K562 (cell line): ENCODE data around the gene TPD52L1. TPM values are rescaled to one million over a fixed set of nuclear protein-coding genes. Genes with fewer than 3 reads are reported as not detected.

Source experiments
- ATAC-seq: fragments of 200-7000 bp; cut with Tn5 transposase; 3 replicates; pipeline ENCODE4 v1.9.1; 2020; ENCODE audit warnings: moderate library complexity
- BruUV-seq: library from RNA; stranded (reverse); fragments of 400-500 nt; replicated peaks from 2 replicates; lab custom pipeline; 2021; lab: Mats Ljungman, UMichigan
- CTCF ChIA-PET: fragments of 300-600 bp; formaldehyde crosslinking; extraction: SDS; loops from one replicate; lab custom pipeline; 2021; ENCODE audit warnings: low intra/inter-chr PET ratio; lab: Yijun Ruan, JAX
- POLR2A ChIA-PET: fragments of 300-600, 350-650 bp; sonication (Branson Sonifier 250); formaldehyde crosslinking; extraction: SDS; loops from one replicate; lab custom pipeline; 2021; ENCODE audit warnings: antibody characterized with exemption, inconsistent platforms; lab: Yijun Ruan, JAX
- DNase-seq, 4 experiments: peaks; one replicate each; pipeline versions ENCODE4 v3.0.0 to v3.0.0-alpha.2; 2011 to 2018; ENCODE audit warnings: low spot score in 3 of 4, mixed read lengths in 3 of 4; ENCODE audit errors: extremely low read depth in 1 of 4
- FAIRE-seq: peaks from 2 replicates; lab custom pipeline; 2011; peaks lifted over from hg19 to GRCh38; lab: Jason Lieb, UNC
- H2AFZ ChIP-seq: 2 replicates; pipeline ENCODE4 v1.6.0; 2011; ENCODE audit warnings: low read depth, low read length, control low read depth, inconsistent platforms
- H3K27ac ChIP-seq: fragments of 200-600 bp; 3 replicates; pipeline ENCODE4 v1.8.0; 2011; ENCODE audit warnings: low read depth, mild to moderate bottlenecking, control low read depth, inconsistent platforms, low read length, moderate library complexity, mixed read lengths; ENCODE audit errors: extremely low read depth
- H3K27me3 ChIP-seq, 2 experiments: fragments of 300-600 bp in 1 of 2; 2 replicates in 1 of 2; 3 replicates in 1 of 2; pipeline versions ENCODE4 v1.6.0 to v1.8.0; 2011; ENCODE audit warnings: inconsistent platforms in 2 of 2, low read length in 2 of 2, mild to moderate bottlenecking in 1 of 2, mixed read lengths in 1 of 2, moderate library complexity in 1 of 2; ENCODE audit not compliant: control insufficient read depth in 2 of 2, insufficient read depth in 2 of 2
- H3K36me3 ChIP-seq: fragments of 300-600 bp; 3 replicates; pipeline ENCODE4 v1.8.0; 2011; ENCODE audit warnings: mild to moderate bottlenecking, low read length, inconsistent platforms; ENCODE audit not compliant: control insufficient read depth, insufficient read depth
- H3K4me1 ChIP-seq, 2 experiments: fragments of 200-600 bp in 1 of 2; replicated peaks in 1 of 2; 2 replicates in 1 of 2; 3 replicates in 1 of 2; pipeline versions ENCODE4 v1.5.1 to v1.8.0; 2011; ENCODE audit warnings: inconsistent platforms in 2 of 2, low read length in 2 of 2, mild to moderate bottlenecking in 1 of 2, mixed read lengths in 1 of 2, moderate library complexity in 1 of 2; ENCODE audit not compliant: control insufficient read depth in 2 of 2, insufficient read depth in 2 of 2
- H3K4me2 ChIP-seq: 2 replicates; pipeline ENCODE4 v1.6.1; 2011; ENCODE audit warnings: low read length, control low read depth, inconsistent platforms, mixed read lengths; ENCODE audit not compliant: insufficient read depth
- H3K4me3 ChIP-seq: fragments of 200-600 bp; sonication (generic), shearing (Covaris generic); 2 replicates; pipeline ENCODE4 v1.5.1; 2016; ENCODE audit warnings: control low read depth, inconsistent platforms
- H3K79me2 ChIP-seq: fragments of 200-600 bp; 3 replicates; pipeline ENCODE4 v1.8.0; 2011; ENCODE audit warnings: low read length, inconsistent platforms; ENCODE audit not compliant: control insufficient read depth, insufficient read depth
- H3K9ac ChIP-seq, 2 experiments: 2 replicates each; pipeline versions ENCODE4 v1.6.0 to v1.6.1; 2011; ENCODE audit warnings: low read depth in 2 of 2, low read length in 2 of 2, control low read depth in 1 of 2, inconsistent platforms in 1 of 2, mild to moderate bottlenecking in 1 of 2, mixed read lengths in 1 of 2; ENCODE audit not compliant: insufficient read depth in 1 of 2
- H3K9me1 ChIP-seq: one replicate; pipeline ENCODE4 v1.6.0; 2011; ENCODE audit warnings: inconsistent platforms, mild to moderate bottlenecking, low read length, moderate library complexity; ENCODE audit not compliant: control insufficient read depth, insufficient read depth
- H3K9me3 ChIP-seq: replicated peaks from 2 replicates; pipeline ENCODE4 v1.5.1; 2011; ENCODE audit warnings: low read depth, low read length, inconsistent platforms; ENCODE audit not compliant: control insufficient read depth, insufficient read depth
- H4K20me1 ChIP-seq: replicated peaks from 2 replicates; pipeline ENCODE4 v1.6.1; 2011; ENCODE audit warnings: low read length, inconsistent platforms, mixed read lengths; ENCODE audit not compliant: control insufficient read depth, insufficient read depth
- KLF13 ChIP-seq: fragments of 450-650 bp; IDR thresholded peaks from 2 replicates; pipeline ENCODE4 v1.6.1; 2016; ENCODE audit warnings: missing genetic modification characterization, low read depth, mild to moderate bottlenecking, missing compliant biosample characterization, moderate library complexity, borderline replicate concordance
- MBD2 ChIP-seq: sonication (generic); IDR thresholded peaks from 2 replicates; pipeline ENCODE4 v1.6.1; 2016; ENCODE audit warnings: low read depth, borderline replicate concordance
- TBP ChIP-seq: optimal IDR thresholded peaks from 2 replicates; pipeline ENCODE3; 2011; ENCODE audit warnings: low read depth, low read length, improper control_type of control experiment
- WGBS: fragments of 100-300 bp; shearing (Covaris generic); methylation state at CpG from one replicate; pipeline ENCODE4 v1.1.6; 2016; ENCODE audit warnings: low coverage, mixed read lengths; ENCODE audit not compliant: insufficient coverage; ENCODE audit errors: missing lambda C conversion rate; 5-methylcytosine and 5-hydroxymethylcytosine counted together
- in situ Hi-C: fragments of 300-500 bp; cut with MboI; formaldehyde crosslinking; loops from 4 replicates; pipeline ENCODE4 v1.15.0; 2018; ENCODE audit warnings: inconsistent platforms, mixed read lengths
- intact Hi-C: fragments of 100-400 bp; cut with micrococcal nuclease; formaldehyde crosslinking; loops from 2 replicates; pipeline ENCODE4 v1.14.2; 2022
- polyA plus RNA-seq, 8 experiments: library from polyadenylated mRNA; depleted of rRNA in 4 of 8; stranded (reverse) in 5 of 8; unstranded in 3 of 8; fragments of >200 nt; fragmentation: Nextera tagmentation in 2 of 8; fragmentation: Illumina TruSeq in 1 of 8; extraction: Ambion mirVana in 2 of 8; extraction: Trizol in 1 of 8; gene quantifications; 2 replicates each; pipeline versions ENCODE4 v1.2.1 to v1.2.3, GENCODE V29; 2011 to 2014; ENCODE audit warnings: inconsistent platforms in 1 of 8, missing spikeins in 1 of 8
- total RNA-seq, 7 experiments: library from RNA; depleted of rRNA in 6 of 7; stranded (reverse); fragments of >200 nt in 6 of 7; fragmentation: Illumina TruSeq in 2 of 7; extraction: Trizol in 2 of 7; gene quantifications; 2 replicates each; pipeline versions ENCODE4 v1.2.1 to v1.2.3, GENCODE V29; 2011 to 2021; ENCODE audit warnings: low replicate concordance in 1 of 7
- TF ChIP-seq, protein P1 (sequence below): sonication (generic); formaldehyde crosslinking; IDR thresholded peaks from 2 replicates; pipeline ENCODE4 v1.4.0; 2020; ENCODE audit warnings: mild to moderate bottlenecking, missing genetic modification reagents

The TPD52L1 gene
- total and polyA plus RNA-seq, 9 of the 15 experiments (the other 6 are each of a cell fraction or from before 2014, with no cell fraction given): 12.9 to 149 (median 75.7) TPM

DNA sequence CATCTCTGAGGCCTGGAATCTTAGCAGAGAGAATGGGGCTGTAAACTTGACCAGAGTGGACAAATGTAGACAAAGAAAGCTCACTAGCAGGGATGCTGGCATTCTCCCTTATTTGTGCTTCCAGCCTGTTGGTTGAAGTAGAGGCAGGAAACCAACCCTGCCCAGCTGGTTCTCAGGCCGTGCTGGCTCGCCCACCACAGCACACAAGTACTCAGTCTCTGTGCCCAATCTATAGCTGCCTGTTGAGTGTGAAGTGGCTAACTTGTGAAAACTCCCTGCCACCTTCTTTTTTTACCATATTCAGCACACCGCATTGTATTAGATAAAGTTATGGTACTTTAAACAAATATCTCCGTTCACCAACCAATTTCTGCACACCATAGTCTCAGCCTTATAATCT is 110.9 kb downstream of the TPD52L1 start:
- FAIRE-seq (no peak), DNase-seq (no peak), ATAC-seq (no peak)
- Histone ChIP-seq H4K20me1 (no peaks in the 10 kb centered on the region), H3K4me3 (no peak overlapping the region), H3K27me3 (no peaks in the 10 kb centered on the region), H3K27ac (no peak overlapping the region), H3K9me3 (no peaks in the 10 kb centered on the region), H3K79me2 (no peaks in the 10 kb centered on the region), H3K9ac (no peak overlapping the region), H3K4me2 (no peak overlapping the region), H3K9me1 (no peaks in the 10 kb centered on the region), H2AFZ (no peak overlapping the region), H3K4me1 (peaks cover 0 to 3% of the 10 kb centered on the region in 2 experiments; a peak in 1 of 5 replicates), H3K36me3 (peaks cover 13% of the 10 kb centered on the region; the same call in 2 of the 3 replicates)
- ChIA-PET CTCF (no interaction called here), POLR2A (interaction anchor here (0.8 to 1.8 kb wide), 3 partner anchors 11 to 44 kb away, joined by 4 to 5 read pairs (median 4); no protein-coding TSS in a partner anchor)
- intact Hi-C loops: loop anchor here (10.0 kb wide), 1 partner anchor 110 kb away; the partner anchor contains the start of gene TPD52L1
- in situ Hi-C loops: no loop called here
- 93% methylated on average over 4 of the region's 4 CpGs for WGBS
- TF ChIP-seq TBP (no peak), KLF13 (no peak), MBD2 (no peak)
- TF ChIP-seq, protein P1, sequence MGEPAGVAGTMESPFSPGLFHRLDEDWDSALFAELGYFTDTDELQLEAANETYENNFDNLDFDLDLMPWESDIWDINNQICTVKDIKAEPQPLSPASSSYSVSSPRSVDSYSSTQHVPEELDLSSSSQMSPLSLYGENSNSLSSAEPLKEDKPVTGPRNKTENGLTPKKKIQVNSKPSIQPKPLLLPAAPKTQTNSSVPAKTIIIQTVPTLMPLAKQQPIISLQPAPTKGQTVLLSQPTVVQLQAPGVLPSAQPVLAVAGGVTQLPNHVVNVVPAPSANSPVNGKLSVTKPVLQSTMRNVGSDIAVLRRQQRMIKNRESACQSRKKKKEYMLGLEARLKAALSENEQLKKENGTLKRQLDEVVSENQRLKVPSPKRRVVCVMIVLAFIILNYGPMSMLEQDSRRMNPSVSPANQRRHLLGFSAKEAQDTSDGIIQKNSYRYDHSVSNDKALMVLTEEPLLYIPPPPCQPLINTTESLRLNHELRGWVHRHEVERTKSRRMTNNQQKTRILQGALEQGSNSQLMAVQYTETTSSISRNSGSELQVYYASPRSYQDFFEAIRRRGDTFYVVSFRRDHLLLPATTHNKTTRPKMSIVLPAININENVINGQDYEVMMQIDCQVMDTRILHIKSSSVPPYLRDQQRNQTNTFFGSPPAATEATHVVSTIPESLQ (CRISPR knock-in tag): no peak
- BruUV-seq: no TSS peak
